SK-N-SH treated with all-trans-retinoic acid at 6 μM for 48 hours (cell line): ENCODE data around the gene MAOA.

Source experiments
- ATAC-seq: fragments of 200-7000 bp; cut with Tn5 transposase; 3 replicates; pipeline ENCODE4 v1.9.1; 2020; ENCODE audit warnings: mild to moderate bottlenecking, moderate library complexity
- ARNTL ChIP-seq: fragments of 450-650 bp; formaldehyde crosslinking; IDR thresholded peaks from 2 replicates; pipeline ENCODE4 v1.5.0; 2020; ENCODE audit warnings: low read depth, mild to moderate bottlenecking, moderate library complexity, borderline replicate concordance
- BACH2 ChIP-seq: fragments of 250-450 bp; sonication (Bioruptor Pico); IDR thresholded peaks from 2 replicates; pipeline ENCODE4 v1.9.0; 2021; ENCODE audit warnings: mild to moderate bottlenecking, borderline replicate concordance
- CREB5 ChIP-seq: fragments of 250-450 bp; sonication (Bioruptor Pico); IDR thresholded peaks from 2 replicates; pipeline ENCODE4 v1.5.1; 2020; ENCODE audit warnings: low read depth, mild to moderate bottlenecking, moderate library complexity
- CSDC2 ChIP-seq: fragments of 250-450 bp; sonication (Bioruptor Pico); IDR thresholded peaks from 2 replicates; pipeline ENCODE4 v1.5.0; 2020; ENCODE audit warnings: mild to moderate bottlenecking, moderate library complexity
- CSRNP3 ChIP-seq: fragments of 250-450 bp; sonication (Bioruptor Pico); IDR thresholded peaks from 2 replicates; pipeline ENCODE4 v1.5.1; 2021; ENCODE audit warnings: mild to moderate bottlenecking, moderate library complexity
- ESRRG ChIP-seq: fragments of 250-450 bp; sonication (Bioruptor Pico); IDR thresholded peaks from 2 replicates; pipeline ENCODE4 v1.6.1; 2021; ENCODE audit warnings: mild to moderate bottlenecking
- GLIS3 ChIP-seq: fragments of 250-450 bp; sonication (Bioruptor Pico); IDR thresholded peaks from 2 replicates; pipeline ENCODE4 v1.5.0; 2020; ENCODE audit warnings: mild to moderate bottlenecking, moderate library complexity
- ISL1 ChIP-seq: fragments of 250-450 bp; sonication (Bioruptor Pico); IDR thresholded peaks from 2 replicates; pipeline ENCODE4 v2.1.2; 2022; ENCODE audit warnings: mild to moderate bottlenecking, moderate library complexity
- OSR1 ChIP-seq: fragments of 250-450 bp; sonication (Bioruptor Pico); IDR thresholded peaks from 2 replicates; pipeline ENCODE4 v1.8.0; 2022; ENCODE audit warnings: moderate library complexity, mild to moderate bottlenecking, inconsistent platforms
- PATZ1 ChIP-seq: fragments of 250-450 bp; sonication (Bioruptor Pico); IDR thresholded peaks from 2 replicates; pipeline ENCODE4 v1.8.0; 2020; ENCODE audit warnings: mild to moderate bottlenecking, moderate library complexity, borderline replicate concordance
- POU6F1 ChIP-seq: fragments of 250-450 bp; sonication (Bioruptor Pico); IDR thresholded peaks from 2 replicates; pipeline ENCODE4 v1.8.0; 2021; ENCODE audit warnings: low read depth, mild to moderate bottlenecking, moderate library complexity, borderline replicate concordance
- PPARA ChIP-seq: fragments of 250-450 bp; sonication (Bioruptor Pico); IDR thresholded peaks from 2 replicates; pipeline ENCODE4 v1.5.0; 2020; ENCODE audit warnings: mild to moderate bottlenecking, borderline replicate concordance
- TCF4 ChIP-seq: fragments of 250-450 bp; sonication (Bioruptor Pico); IDR thresholded peaks from 2 replicates; pipeline ENCODE4 v1.8.0; 2021; ENCODE audit warnings: mild to moderate bottlenecking, moderate library complexity, borderline replicate concordance
- TOX ChIP-seq: fragments of 250-450 bp; sonication (Bioruptor Pico); IDR thresholded peaks from 2 replicates; pipeline ENCODE4 v1.8.0; 2021; ENCODE audit warnings: mild to moderate bottlenecking, moderate library complexity, borderline replicate concordance
- TSHZ2 ChIP-seq: fragments of 250-450 bp; sonication (Bioruptor Pico); IDR thresholded peaks from 2 replicates; pipeline ENCODE4 v1.5.0; 2020; ENCODE audit warnings: mild to moderate bottlenecking, moderate library complexity
- ZC3H10 ChIP-seq: fragments of 250-450 bp; sonication (Bioruptor Pico); IDR thresholded peaks from 2 replicates; pipeline ENCODE4 v1.5.1; 2021; ENCODE audit warnings: mild to moderate bottlenecking, moderate library complexity
- ZFP3 ChIP-seq: fragments of 250-450 bp; sonication (Bioruptor Pico); IDR thresholded peaks from 2 replicates; pipeline ENCODE4 v1.5.0; 2020; ENCODE audit warnings: mild to moderate bottlenecking, moderate library complexity
- ZFP30 ChIP-seq: fragments of 450-650 bp; formaldehyde crosslinking; IDR thresholded peaks from 2 replicates; pipeline ENCODE4 v1.5.0; 2022; ENCODE audit warnings: mild to moderate bottlenecking, moderate library complexity
- ZNF565 ChIP-seq: fragments of 450-650 bp; formaldehyde crosslinking; conservative IDR thresholded peaks from 2 replicates; pipeline ENCODE4 v1.5.0; 2020; ENCODE audit warnings: low read depth, mild to moderate bottlenecking, moderate library complexity
- ZNF70 ChIP-seq: fragments of 450-650 bp; formaldehyde crosslinking; IDR thresholded peaks from 2 replicates; pipeline ENCODE4 v1.5.0; 2020; ENCODE audit warnings: mild to moderate bottlenecking, moderate library complexity
- ZNF8 ChIP-seq: fragments of 450-650 bp; formaldehyde crosslinking; IDR thresholded peaks from 2 replicates; pipeline ENCODE4 v1.5.0; 2020; ENCODE audit warnings: mild to moderate bottlenecking, moderate library complexity

MAOA gene

GRCh38 chrX:43728966-43729365 lies 72.9 kb downstream of the MAOA start:
- no peak for ATAC-seq
- TF ChIP-seq ZFP3 (CRISPR knock-in tag) = no peak
- no peak for TF ChIP-seq CREB5 (CRISPR knock-in tag)
- no peak for TF ChIP-seq ZFP30 (CRISPR knock-in tag)
- no peak for TF ChIP-seq ISL1
- no peak for TF ChIP-seq ARNTL (CRISPR knock-in tag)
- TF ChIP-seq ESRRG (CRISPR knock-in tag) = no peak
- TF ChIP-seq OSR1 (CRISPR knock-in tag) = no peak
- no peak for TF ChIP-seq PPARA (CRISPR knock-in tag)
- TF ChIP-seq POU6F1 (CRISPR knock-in tag) = no peak
- no peak for TF ChIP-seq ZNF8 (CRISPR knock-in tag)
- no peak for TF ChIP-seq TSHZ2 (CRISPR knock-in tag)

GRCh38 chrX:43731086-43731485 lies 75.0 kb downstream of the MAOA start:
- no peak for ATAC-seq
- TF ChIP-seq ISL1 (no peak), BACH2 (CRISPR knock-in tag) (no peak), PPARA (CRISPR knock-in tag) (no peak), TOX (CRISPR knock-in tag) (no peak)

- no peak for TF ChIP-seq ZC3H10
- TF ChIP-seq PATZ1 (CRISPR knock-in tag) = no peak
- no peak for TF ChIP-seq ZNF565 (CRISPR knock-in tag)
- no peak for TF ChIP-seq TCF4 (CRISPR knock-in tag)
- TF ChIP-seq TSHZ2 (CRISPR knock-in tag) = no peak
- TF ChIP-seq ZFP3 (CRISPR knock-in tag) = no peak
- no peak for TF ChIP-seq BACH2 (CRISPR knock-in tag)
- no peak for TF ChIP-seq ISL1
- no peak for TF ChIP-seq CSRNP3 (CRISPR knock-in tag)
- no peak for TF ChIP-seq GLIS3 (CRISPR knock-in tag)
- TF ChIP-seq ARNTL (CRISPR knock-in tag) = no peak
- no peak for TF ChIP-seq ESRRG (CRISPR knock-in tag)
- no peak for TF ChIP-seq ZFP30 (CRISPR knock-in tag)
- TF ChIP-seq CSDC2 (CRISPR knock-in tag) = no peak
- no peak for TF ChIP-seq ZNF70
- TF ChIP-seq CREB5 (CRISPR knock-in tag) = no peak
- TF ChIP-seq PPARA (CRISPR knock-in tag) = no peak
- TF ChIP-seq TOX (CRISPR knock-in tag) = no peak
- ATAC-seq = no peak
Observed at GRCh38 chrX:43733699-43734098, 77.6 kb downstream of the MAOA start.
